Gastroesophageal sphincter (tissue), 4 donors: ENCODE measurements around the gene KIAA1217. TPM values are rescaled to one million over a fixed set of nuclear protein-coding genes. Genes with fewer than 3 reads are reported as not detected.

Source experiments
- ATAC-seq: fragments of 150-250 bp; one replicate; pipeline ENCODE4 v1.9.1; 2016; ENCODE audit warnings: mild to moderate bottlenecking, moderate library complexity
- H3K27ac ChIP-seq, 4 donors: fragments of 200-600 bp; sonication (generic) in 3 of 4; 1 replicate in 3 of 4; 2 replicates in 1 of 4; pipeline ENCODE4 v1.5.1; 2016 to 2019
- H3K27me3 ChIP-seq: fragments of 200-600 bp; sonication (generic); one replicate; pipeline ENCODE4 v1.5.1; 2019
- H3K36me3 ChIP-seq, 2 donors: fragments of 200-600 bp; sonication (generic); one replicate each; pipeline ENCODE4 v1.5.1; 2019; ENCODE audit warnings: control low read depth in 1 of 2
- H3K4me1 ChIP-seq, 3 donors: fragments of 200-600 bp; sonication (generic); 1 replicate in 2 of 3; 2 replicates in 1 of 3; pipeline ENCODE4 v1.5.1; 2016 to 2019; ENCODE audit warnings: control low read depth in 2 of 3
- H3K4me3 ChIP-seq, 2 donors: fragments of 200-600 bp; sonication (generic); one replicate each; pipeline ENCODE4 v1.5.1; 2019; ENCODE audit warnings: mild to moderate bottlenecking in 1 of 2, moderate library complexity in 1 of 2
- H3K9me3 ChIP-seq, 3 donors: fragments of 200-600 bp; sonication (generic); one replicate each; pipeline ENCODE4 v1.5.1; 2017 to 2019; ENCODE audit warnings: control low read depth in 2 of 3
- EP300 ChIP-seq: sonication (generic); formaldehyde crosslinking; IDR thresholded peaks from one replicate; pipeline ENCODE4 v1.6.1; 2017; ENCODE audit warnings: antibody characterized with exemption, mild to moderate bottlenecking
- POLR2A ChIP-seq, 2 donors: fragments of 450-650 bp; IDR thresholded peaks; one replicate each; pipeline ENCODE4 v1.6.1; 2017; ENCODE audit warnings: antibody characterized with exemption in 2 of 2, mild to moderate bottlenecking in 2 of 2, moderate library complexity in 1 of 2
- POLR2AphosphoS5 ChIP-seq: sonication (generic); formaldehyde crosslinking; IDR thresholded peaks from one replicate; pipeline ENCODE4 v1.6.1; 2017; ENCODE audit warnings: antibody characterized with exemption
- WGBS, 2 donors: methylation state at CpG; one replicate each; pipeline ENCODE4 v1.1.5; 2018; ENCODE audit warnings: low coverage in 1 of 2; 5-methylcytosine and 5-hydroxymethylcytosine counted together
- total RNA-seq, 4 donors: library from RNA; depleted of rRNA; stranded (reverse); fragments of >200 nt; gene quantifications; one replicate each; pipeline ENCODE4 v1.1.0, GENCODE V29; 2016
- TF ChIP-seq, protein P1 (sequence below), 4 experiments: fragments of 200-600 bp in 2 of 4; fragments of 450-650 bp in 2 of 4; sonication (generic) in 1 of 4; IDR thresholded peaks; one replicate each; pipeline ENCODE4 v1.5.1; 2017 to 2019; ENCODE audit warnings: antibody characterized with exemption in 4 of 4, mild to moderate bottlenecking in 2 of 4, moderate library complexity in 2 of 4

Gene KIAA1217, protein sequence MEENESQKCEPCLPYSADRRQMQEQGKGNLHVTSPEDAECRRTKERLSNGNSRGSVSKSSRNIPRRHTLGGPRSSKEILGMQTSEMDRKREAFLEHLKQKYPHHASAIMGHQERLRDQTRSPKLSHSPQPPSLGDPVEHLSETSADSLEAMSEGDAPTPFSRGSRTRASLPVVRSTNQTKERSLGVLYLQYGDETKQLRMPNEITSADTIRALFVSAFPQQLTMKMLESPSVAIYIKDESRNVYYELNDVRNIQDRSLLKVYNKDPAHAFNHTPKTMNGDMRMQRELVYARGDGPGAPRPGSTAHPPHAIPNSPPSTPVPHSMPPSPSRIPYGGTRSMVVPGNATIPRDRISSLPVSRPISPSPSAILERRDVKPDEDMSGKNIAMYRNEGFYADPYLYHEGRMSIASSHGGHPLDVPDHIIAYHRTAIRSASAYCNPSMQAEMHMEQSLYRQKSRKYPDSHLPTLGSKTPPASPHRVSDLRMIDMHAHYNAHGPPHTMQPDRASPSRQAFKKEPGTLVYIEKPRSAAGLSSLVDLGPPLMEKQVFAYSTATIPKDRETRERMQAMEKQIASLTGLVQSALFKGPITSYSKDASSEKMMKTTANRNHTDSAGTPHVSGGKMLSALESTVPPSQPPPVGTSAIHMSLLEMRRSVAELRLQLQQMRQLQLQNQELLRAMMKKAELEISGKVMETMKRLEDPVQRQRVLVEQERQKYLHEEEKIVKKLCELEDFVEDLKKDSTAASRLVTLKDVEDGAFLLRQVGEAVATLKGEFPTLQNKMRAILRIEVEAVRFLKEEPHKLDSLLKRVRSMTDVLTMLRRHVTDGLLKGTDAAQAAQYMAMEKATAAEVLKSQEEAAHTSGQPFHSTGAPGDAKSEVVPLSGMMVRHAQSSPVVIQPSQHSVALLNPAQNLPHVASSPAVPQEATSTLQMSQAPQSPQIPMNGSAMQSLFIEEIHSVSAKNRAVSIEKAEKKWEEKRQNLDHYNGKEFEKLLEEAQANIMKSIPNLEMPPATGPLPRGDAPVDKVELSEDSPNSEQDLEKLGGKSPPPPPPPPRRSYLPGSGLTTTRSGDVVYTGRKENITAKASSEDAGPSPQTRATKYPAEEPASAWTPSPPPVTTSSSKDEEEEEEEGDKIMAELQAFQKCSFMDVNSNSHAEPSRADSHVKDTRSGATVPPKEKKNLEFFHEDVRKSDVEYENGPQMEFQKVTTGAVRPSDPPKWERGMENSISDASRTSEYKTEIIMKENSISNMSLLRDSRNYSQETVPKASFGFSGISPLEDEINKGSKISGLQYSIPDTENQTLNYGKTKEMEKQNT (N-terminal part only)
- total RNA-seq = 10 to 100 TPM in 3 of 4 donors, 1 to 10 TPM in 1; 9.7 to 15.3 (median 12.7) TPM

GRCh38 chr10:24208661-24209431 lies at the start of gene KIAA1217:
Gene KIAA1217, plus strand, starts transcription at chr10:24209138. Its CDS starts 56 bp downstream, at chr10:24209194.
- H3K27me3 ChIP-seq = no peaks in the 10 kb centered on the region
- H3K27ac ChIP-seq = peak within 1 kb of the TSS; percentile 22 to 92 (median 86)
- peak; percentile 56 for ATAC-seq
- H3K4me1 ChIP-seq = peaks cover 3 to 36% (median 5%) of the 10 kb centered on the region in 3 donors
- H3K4me3 ChIP-seq = peak within 1 kb of the TSS; percentile 45 to 58
- 0 to 2% methylated on average over 6 to 16 of the region's 34 CpGs for WGBS, 2 donors
- no peak for TF ChIP-seq POLR2AphosphoS5
- no peak for TF ChIP-seq POLR2A (IDR thresholded peaks at IDR 0.05)
- TF ChIP-seq, protein P1, sequence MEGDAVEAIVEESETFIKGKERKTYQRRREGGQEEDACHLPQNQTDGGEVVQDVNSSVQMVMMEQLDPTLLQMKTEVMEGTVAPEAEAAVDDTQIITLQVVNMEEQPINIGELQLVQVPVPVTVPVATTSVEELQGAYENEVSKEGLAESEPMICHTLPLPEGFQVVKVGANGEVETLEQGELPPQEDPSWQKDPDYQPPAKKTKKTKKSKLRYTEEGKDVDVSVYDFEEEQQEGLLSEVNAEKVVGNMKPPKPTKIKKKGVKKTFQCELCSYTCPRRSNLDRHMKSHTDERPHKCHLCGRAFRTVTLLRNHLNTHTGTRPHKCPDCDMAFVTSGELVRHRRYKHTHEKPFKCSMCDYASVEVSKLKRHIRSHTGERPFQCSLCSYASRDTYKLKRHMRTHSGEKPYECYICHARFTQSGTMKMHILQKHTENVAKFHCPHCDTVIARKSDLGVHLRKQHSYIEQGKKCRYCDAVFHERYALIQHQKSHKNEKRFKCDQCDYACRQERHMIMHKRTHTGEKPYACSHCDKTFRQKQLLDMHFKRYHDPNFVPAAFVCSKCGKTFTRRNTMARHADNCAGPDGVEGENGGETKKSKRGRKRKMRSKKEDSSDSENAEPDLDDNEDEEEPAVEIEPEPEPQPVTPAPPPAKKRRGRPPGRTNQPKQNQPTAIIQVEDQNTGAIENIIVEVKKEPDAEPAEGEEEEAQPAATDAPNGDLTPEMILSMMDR (IDR thresholded peaks at IDR 0.05) = no peak
- TF ChIP-seq EP300 = no peak
- no peaks in the 10 kb centered on the region for H3K36me3 ChIP-seq
- no peaks in the 10 kb centered on the region for H3K9me3 ChIP-seq

DNA sequence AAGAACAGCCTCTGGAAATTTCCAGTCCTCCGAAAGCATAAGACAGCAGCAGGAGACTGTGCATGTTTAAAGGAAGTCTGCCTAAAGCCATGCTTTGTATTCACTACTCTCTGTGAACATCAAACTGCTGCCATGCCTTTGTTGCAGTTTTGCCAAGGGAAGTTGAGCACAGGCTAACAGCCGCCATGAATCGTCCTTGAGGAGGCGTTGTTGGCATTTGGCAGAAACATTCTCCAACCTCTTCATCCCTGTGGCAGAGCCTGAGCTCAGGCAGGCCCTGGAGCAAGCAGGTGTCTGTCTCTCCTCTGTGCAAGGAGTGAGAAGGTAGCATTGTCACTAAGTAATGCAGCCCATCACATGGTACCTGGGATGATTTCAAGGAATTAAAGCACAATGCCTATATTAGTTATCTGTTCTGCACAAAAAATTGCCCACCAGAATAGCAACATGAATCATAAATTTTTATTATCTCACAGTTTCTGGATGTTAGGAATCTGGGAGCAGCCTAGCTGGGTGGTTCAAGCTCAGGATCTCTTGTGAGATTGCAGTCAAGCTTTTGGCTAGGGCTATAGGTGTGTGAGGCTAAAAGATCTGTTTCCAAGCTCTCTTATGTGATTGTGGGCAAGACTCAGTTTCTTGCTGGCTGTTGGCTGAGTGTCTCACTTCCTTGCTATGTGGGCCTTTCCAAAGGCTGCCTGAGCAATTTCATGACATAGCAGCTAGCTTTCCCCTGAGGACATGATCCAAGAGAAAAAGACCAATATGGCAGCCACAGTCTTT lies 46.5 kb upstream of the KIAA1217 start:
- no peaks in the 10 kb centered on the region for H3K4me1 ChIP-seq
- no peaks in the 10 kb centered on the region for H3K36me3 ChIP-seq
- no peak overlapping the region for H3K4me3 ChIP-seq
- no peak overlapping the region for H3K27ac ChIP-seq
- peaks cover 0 to 10% (median 0%) of the 10 kb centered on the region in 3 donors for H3K9me3 ChIP-seq
- no peaks in the 10 kb centered on the region for H3K27me3 ChIP-seq
- WGBS, 2 donors = 44 to 52% methylated on average over 3 to 4 of the region's 4 CpGs
- TF ChIP-seq POLR2A (IDR thresholded peaks at IDR 0.05) (no peak), EP300 (no peak), POLR2AphosphoS5 (no peak)
- TF ChIP-seq, protein P1 (IDR thresholded peaks at IDR 0.05) = no peak
- no peak for ATAC-seq

GRCh38 chr10:24163485-24163884 lies 45.5 kb upstream of the KIAA1217 start:
- 95 to 100% methylated on average over 2 of the region's 2 CpGs for WGBS, 2 donors
- TF ChIP-seq EP300 (no peak), POLR2A (IDR thresholded peaks at IDR 0.05) (no peak), POLR2AphosphoS5 (no peak)
- TF ChIP-seq, protein P1 (IDR thresholded peaks at IDR 0.05) = no peak
- H3K4me1 ChIP-seq = no peaks in the 10 kb centered on the region
- no peaks in the 10 kb centered on the region for H3K9me3 ChIP-seq
- H3K4me3 ChIP-seq = no peak overlapping the region
- ATAC-seq = no peak
- H3K27me3 ChIP-seq = no peaks in the 10 kb centered on the region
- no peak overlapping the region for H3K27ac ChIP-seq
- no peaks in the 10 kb centered on the region for H3K36me3 ChIP-seq
